SW 1271 (cell line): Measurements from ENCODE around the gene NDUFAB1.
"Not testable (repeated sequence)": the region's sequence is repeated elsewhere in the genome, so short reads cannot be mapped to it uniquely, and the experiment has no call there.

Experiments used
- DNase-seq, 2 experiments: peaks; one replicate each; lab custom pipeline; 2025; lab: John Stamatoyannopoulos, UW

NDUFAB1 gene

GRCh38 chr16:23595951-23596720, at the start of gene NDUFAB1:
Gene NDUFAB1, minus strand, starts transcription at chr16:23596316. Its CDS starts 26 bp downstream, at chr16:23596290.
- peak in 1 of 2 experiments; percentile 64 for DNase-seq

- no peak for DNase-seq
Observed at GRCh38 chr16:23642246-23642774, 46.2 kb upstream of the NDUFAB1 start.

- DNase-seq = peak; percentile 45 to 87
Observed at GRCh38 chr16:23640931-23641765, 45.0 kb upstream of the NDUFAB1 start, which contains the start of the genes DCTN5 and PALB2. Gene DCTN5, plus strand, starts transcription at chr16:23641466. Its CDS starts 77 bp downstream, at chr16:23641543. Gene PALB2, minus strand, starts transcription at chr16:23641310. Its CDS starts 153 bp downstream, at chr16:23641157.

- no peak for DNase-seq
Observed at GRCh38 chr16:23640615-23640930, 44.5 kb upstream of the NDUFAB1 start.

GRCh38 chr16:23635958-23636357, 39.8 kb upstream of the NDUFAB1 start:
- no peak for DNase-seq

GRCh38 chr16:23634461-23635036, 38.4 kb upstream of the NDUFAB1 start:
- DNase-seq = no peak

- DNase-seq = not testable (repeated sequence)
Observed at GRCh38 chr16:23631874-23632273, 35.8 kb upstream of the NDUFAB1 start.

GRCh38 chr16:23629516-23629915, 33.4 kb upstream of the NDUFAB1 start:
- DNase-seq = no peak

GRCh38 chr16:23624092-23624491, 28.0 kb upstream of the NDUFAB1 start:
- no peak for DNase-seq

GRCh38 chr16:23615805-23616204, 19.7 kb upstream of the NDUFAB1 start:
- no peak for DNase-seq

- no peak for DNase-seq
Observed at GRCh38 chr16:23611936-23612335, 15.8 kb upstream of the NDUFAB1 start.

GRCh38 chr16:23610905-23611304, 14.8 kb upstream of the NDUFAB1 start:
- DNase-seq = not testable (repeated sequence)

- DNase-seq = no peak
Observed at GRCh38 chr16:23609929-23610328, 13.8 kb upstream of the NDUFAB1 start.

- peak in 1 of 2 experiments; percentile 40 for DNase-seq
Observed at GRCh38 chr16:23608194-23608593, 12.1 kb upstream of the NDUFAB1 start.

GRCh38 chr16:23607726-23608125, 11.6 kb upstream of the NDUFAB1 start:
- DNase-seq = no peak

GRCh38 chr16:23597003-23597756, 1.1 kb upstream of the NDUFAB1 start:
- peak in 1 of 2 experiments; percentile 17 for DNase-seq

- no peak for DNase-seq
Observed at GRCh38 chr16:23595246-23595950, 718 bp downstream of the NDUFAB1 start.

- no peak for DNase-seq
Observed at GRCh38 chr16:23594186-23594585, 1.9 kb downstream of the NDUFAB1 start.

GRCh38 chr16:23590181-23590580, 5.9 kb downstream of the NDUFAB1 start:
- DNase-seq = no peak

- DNase-seq = no peak
Observed at GRCh38 chr16:23587726-23588125, 8.4 kb downstream of the NDUFAB1 start.
